Neuronal stem cell (in vitro differentiated cells): ENCODE results near the gene SLIT3.
A peak's percentile ranks its signal among the peaks of the same experiment; 100 is the strongest.

Source experiments
- DNase-seq: peaks from one replicate; pipeline ENCODE4 v3.0.0-alpha.2; 2013; ENCODE audit warnings: low spot score
- H2AFZ ChIP-seq: one replicate; pipeline ENCODE4 v1.6.1; 2013; ENCODE audit warnings: mild to moderate bottlenecking, low read length, inconsistent platforms
- H2AK5ac ChIP-seq: 2 replicates; pipeline ENCODE4 v1.6.1; 2013; ENCODE audit warnings: low read depth, mild to moderate bottlenecking, inconsistent platforms, low read length, moderate library complexity, mixed read lengths
- H2BK120ac ChIP-seq: 2 replicates; pipeline ENCODE4 v1.6.1; 2013; ENCODE audit warnings: low read depth, mild to moderate bottlenecking, inconsistent platforms, low read length, moderate library complexity, mixed read lengths
- H2BK12ac ChIP-seq: one replicate; pipeline ENCODE4 v1.6.1; 2013; ENCODE audit warnings: low read length, inconsistent platforms
- H2BK15ac ChIP-seq: 2 replicates; pipeline ENCODE4 v1.6.1; 2013; ENCODE audit warnings: mild to moderate bottlenecking, low read length, inconsistent platforms, mixed read lengths
- H2BK5ac ChIP-seq: one replicate; pipeline ENCODE4 v1.6.1; 2013; ENCODE audit warnings: inconsistent platforms, mild to moderate bottlenecking, low read length, moderate library complexity
- H3K14ac ChIP-seq: one replicate; pipeline ENCODE4 v1.6.1; 2013; ENCODE audit warnings: low read length, inconsistent platforms
- H3K18ac ChIP-seq: 2 replicates; pipeline ENCODE4 v1.6.1; 2013; ENCODE audit warnings: low read length, inconsistent platforms
- H3K23ac ChIP-seq: 2 replicates; pipeline ENCODE4 v1.6.1; 2013; ENCODE audit warnings: low read depth, mild to moderate bottlenecking, mixed read lengths, low read length, inconsistent platforms; ENCODE audit not compliant: poor library complexity
- H3K27ac ChIP-seq: replicated peaks from 3 replicates; pipeline ENCODE4 v1.5.1; 2013; ENCODE audit warnings: low read length, inconsistent platforms
- H3K27me3 ChIP-seq, 3 experiments: 2 replicates each; pipeline ENCODE4 v1.6.1; 2013; ENCODE audit warnings: low read length in 3 of 3, mild to moderate bottlenecking in 2 of 3, inconsistent platforms in 1 of 3, low read depth in 1 of 3, mixed read lengths in 1 of 3, moderate library complexity in 1 of 3; ENCODE audit not compliant: control insufficient read depth in 3 of 3, insufficient read depth in 3 of 3
- H3K36me3 ChIP-seq, 2 donors: replicated peaks in 1 of 2; 2 replicates each; pipeline ENCODE4 v1.6.1; 2013; ENCODE audit warnings: low read length in 2 of 2; ENCODE audit not compliant: control insufficient read depth in 2 of 2, insufficient read depth in 2 of 2
- H3K4ac ChIP-seq: 2 replicates; pipeline ENCODE4 v1.6.1; 2013; ENCODE audit warnings: inconsistent platforms, mild to moderate bottlenecking, low read length, moderate library complexity
- H3K4me1 ChIP-seq, 2 donors: 1 replicate in 1 of 2; 2 replicates in 1 of 2; pipeline ENCODE4 v1.6.1; 2013; ENCODE audit warnings: low read length in 2 of 2, low read depth in 1 of 2; ENCODE audit not compliant: control insufficient read depth in 2 of 2, insufficient read depth in 1 of 2
- H3K4me2 ChIP-seq: one replicate; pipeline ENCODE4 v1.6.1; 2013; ENCODE audit warnings: mild to moderate bottlenecking, low read length, inconsistent platforms; ENCODE audit not compliant: insufficient read depth, poor library complexity, severe bottlenecking
- H3K4me3 ChIP-seq, 2 donors: 2 replicates each; pipeline ENCODE4 v1.5.1; 2013; ENCODE audit warnings: low read length in 2 of 2, mild to moderate bottlenecking in 2 of 2, inconsistent platforms in 1 of 2, moderate library complexity in 1 of 2
- H3K79me1 ChIP-seq: one replicate; pipeline ENCODE4 v1.6.1; 2013; ENCODE audit warnings: low read depth, mild to moderate bottlenecking, inconsistent platforms, low read length, moderate library complexity
- H3K9ac ChIP-seq: one replicate; pipeline ENCODE4 v1.6.1; 2013; ENCODE audit warnings: mild to moderate bottlenecking, low read depth, low read length, inconsistent platforms; ENCODE audit not compliant: poor library complexity
- H3K9me3 ChIP-seq, 2 donors: replicated peaks in 1 of 2; 2 replicates each; pipeline versions ENCODE3 to v1.6.1; 2013; ENCODE audit warnings: low read length in 2 of 2, mild to moderate bottlenecking in 2 of 2, inconsistent platforms in 1 of 2, low read depth in 1 of 2, mixed read lengths in 1 of 2, moderate library complexity in 1 of 2; ENCODE audit not compliant: control insufficient read depth in 2 of 2, insufficient read depth in 1 of 2
- H4K8ac ChIP-seq: one replicate; pipeline ENCODE4 v1.6.1; 2013; ENCODE audit warnings: low read depth, mild to moderate bottlenecking, inconsistent platforms, low read length, moderate library complexity
- H4K91ac ChIP-seq: one replicate; pipeline ENCODE4 v1.6.1; 2013; ENCODE audit warnings: low read length, low read depth, mild to moderate bottlenecking, inconsistent platforms; ENCODE audit not compliant: poor library complexity
- WGBS, 2 donors: extraction: QIAGEN DNeasy Blood & Tissue Kit; methylation state at CpG; one replicate each; pipeline ENCODE4 v1.1.7; 2013; ENCODE audit warnings: missing lambda C conversion rate in 2 of 2, mixed read lengths in 1 of 2; ENCODE audit not compliant: insufficient read length in 2 of 2, insufficient replicate concordance in 1 of 2; ENCODE audit errors: extremely low coverage in 2 of 2; 5-methylcytosine and 5-hydroxymethylcytosine counted together

Gene SLIT3

GRCh38 chr5:168992687-168993086 lies 308.3 kb downstream of the SLIT3 start:
- Histone ChIP-seq H3K14ac (no peak overlapping the region), H2BK12ac (no peak overlapping the region), H4K91ac (no peak overlapping the region), H2AK5ac (no peak overlapping the region), H3K4me1 (peaks cover 0 to 8% of the 10 kb centered on the region in 2 donors), H3K4me3 (no peak overlapping the region), H2BK15ac (no peak overlapping the region), H3K27me3 (peaks cover 0 to 29% (median 0%) of the 10 kb centered on the region in 3 experiments), H4K8ac (no peak overlapping the region), H2BK120ac (no peak overlapping the region), H2AFZ (no peak overlapping the region), H3K23ac (no peak overlapping the region), H3K4me2 (no peak overlapping the region), H3K79me1 (no peaks in the 10 kb centered on the region), H3K9me3 (no peaks in the 10 kb centered on the region), H3K27ac (no peak overlapping the region), H3K18ac (no peak overlapping the region), H3K9ac (no peak overlapping the region), H3K4ac (no peak overlapping the region), H2BK5ac (no peak overlapping the region), H3K36me3 (no peaks in the 10 kb centered on the region)
- WGBS, 2 donors, result no CpG with 5 or more reads among the region's 11 CpGs
- peak; percentile 29 for DNase-seq

DNA sequence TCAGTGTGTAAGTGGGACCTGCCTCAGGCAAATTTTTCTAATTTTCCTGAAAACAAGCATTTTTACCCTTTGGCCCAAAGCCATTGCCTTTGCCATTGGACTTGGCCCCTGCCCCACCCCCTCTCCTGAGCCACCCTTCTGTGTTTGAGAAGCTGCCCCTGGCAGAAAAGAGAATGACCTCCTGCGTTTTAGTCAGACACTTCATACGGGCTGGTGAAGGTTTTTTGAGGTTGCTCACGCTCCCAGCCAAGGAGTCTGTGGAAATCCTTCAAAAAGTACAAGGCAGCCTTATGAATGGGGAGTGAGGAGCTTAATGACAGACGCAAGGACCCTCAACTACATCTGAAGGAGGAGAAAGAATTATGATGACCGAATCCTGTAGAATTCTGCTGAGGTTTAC lies 308.9 kb downstream of the SLIT3 start:
- Histone ChIP-seq H3K9ac (no peak overlapping the region), H2AK5ac (no peak overlapping the region), H3K18ac (no peak overlapping the region), H3K4ac (no peak overlapping the region), H3K36me3 (no peaks in the 10 kb centered on the region), H3K4me3 (no peak overlapping the region), H3K23ac (no peak overlapping the region), H3K79me1 (no peaks in the 10 kb centered on the region), H3K4me1 (peaks cover 0 to 8% of the 10 kb centered on the region in 2 donors), H2AFZ (no peak overlapping the region), H3K27ac (no peak overlapping the region), H3K9me3 (no peaks in the 10 kb centered on the region), H4K8ac (no peak overlapping the region), H2BK15ac (no peak overlapping the region), H4K91ac (no peak overlapping the region), H2BK5ac (no peak overlapping the region), H3K27me3 (peaks cover 0 to 29% (median 0%) of the 10 kb centered on the region in 3 experiments), H3K4me2 (no peak overlapping the region), H2BK12ac (no peak overlapping the region), H2BK120ac (no peak overlapping the region), H3K14ac (no peak overlapping the region)
- no peak for DNase-seq
- WGBS, 2 donors, result no CpG with 5 or more reads among the region's 5 CpGs

GRCh38 chr5:168991311-168991710 lies 309.6 kb downstream of the SLIT3 start:
- Histone ChIP-seq H2BK5ac (no peak overlapping the region), H3K9ac (no peak overlapping the region), H2AK5ac (no peak overlapping the region), H2BK120ac (no peak overlapping the region), H4K91ac (no peak overlapping the region), H3K18ac (no peak overlapping the region), H3K4me3 (no peak overlapping the region), H3K27me3 (peaks cover 0 to 29% (median 0%) of the 10 kb centered on the region in 3 experiments), H3K14ac (no peak overlapping the region), H3K4me1 (peaks cover 0 to 8% of the 10 kb centered on the region in 2 donors), H3K4me2 (no peak overlapping the region), H2AFZ (no peak overlapping the region), H2BK12ac (no peak overlapping the region), H2BK15ac (no peak overlapping the region), H3K23ac (no peak overlapping the region), H3K27ac (no peak overlapping the region), H4K8ac (no peak overlapping the region), H3K79me1 (no peaks in the 10 kb centered on the region), H3K4ac (no peak overlapping the region), H3K9me3 (no peaks in the 10 kb centered on the region), H3K36me3 (no peaks in the 10 kb centered on the region)
- DNase-seq, result no peak
- no CpG with 5 or more reads among the region's 2 CpGs for WGBS, 2 donors

DNA sequence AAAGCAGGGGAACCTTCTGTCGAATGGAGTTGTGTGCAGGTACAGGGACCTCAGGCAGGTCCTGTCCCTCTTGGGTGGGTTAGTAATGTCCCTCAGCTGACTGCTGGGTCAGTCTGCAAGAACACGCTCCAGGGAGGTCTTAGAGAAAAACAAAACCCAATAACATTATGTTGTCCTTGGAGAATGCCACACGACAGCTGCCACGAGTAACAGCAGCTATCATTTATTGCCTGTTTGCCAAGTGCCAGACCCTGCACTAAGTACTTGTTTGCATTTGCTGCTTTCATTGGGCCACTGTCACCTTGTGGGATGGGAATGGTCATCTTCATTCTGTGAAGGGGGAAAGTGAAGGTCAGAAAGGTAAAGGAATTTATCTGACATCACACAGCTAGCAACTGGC lies 310.3 kb downstream of the SLIT3 start:
- no peak overlapping the region for H3K18ac ChIP-seq
- no peak overlapping the region for H3K4ac ChIP-seq
- no peaks in the 10 kb centered on the region for H3K79me1 ChIP-seq
- H4K91ac ChIP-seq, result no peak overlapping the region
- H2BK15ac ChIP-seq, result no peak overlapping the region
- no peak overlapping the region for H2BK12ac ChIP-seq
- H3K9ac ChIP-seq, result no peak overlapping the region
- H3K14ac ChIP-seq, result no peak overlapping the region
- H3K4me2 ChIP-seq, result no peak overlapping the region
- DNase-seq, result no peak
- H2BK120ac ChIP-seq, result no peak overlapping the region
- peaks cover 0 to 31% (median 0%) of the 10 kb centered on the region in 3 experiments for H3K27me3 ChIP-seq
- H2AFZ ChIP-seq, result no peak overlapping the region
- no peak overlapping the region for H2BK5ac ChIP-seq
- H3K23ac ChIP-seq, result no peak overlapping the region
- no peaks in the 10 kb centered on the region for H3K36me3 ChIP-seq
- H3K9me3 ChIP-seq, result no peaks in the 10 kb centered on the region
- peaks cover 0 to 5% of the 10 kb centered on the region in 2 donors for H3K4me1 ChIP-seq
- H3K4me3 ChIP-seq, result no peak overlapping the region
- no peak overlapping the region for H3K27ac ChIP-seq
- H4K8ac ChIP-seq, result no peak overlapping the region
- H2AK5ac ChIP-seq, result no peak overlapping the region
- WGBS, 2 donors, result no CpG with 5 or more reads among the region's 4 CpGs
